Superior temporal gyrus (tissue), 1 donor: Measurements from ENCODE around the gene SREBF2.

ENCODE experiments used
- DNase-seq: peaks from one replicate; pipeline ENCODE4 v3.0.0-alpha.2; 2016; ENCODE audit errors: extremely low spot score

SREBF2 gene

GRCh38 chr22:41876675-41877074, 43.8 kb downstream of the SREBF2 start:
- no peak for DNase-seq

GRCh38 chr22:41880653-41881052, 47.7 kb downstream of the SREBF2 start:
- no peak for DNase-seq

DNA sequence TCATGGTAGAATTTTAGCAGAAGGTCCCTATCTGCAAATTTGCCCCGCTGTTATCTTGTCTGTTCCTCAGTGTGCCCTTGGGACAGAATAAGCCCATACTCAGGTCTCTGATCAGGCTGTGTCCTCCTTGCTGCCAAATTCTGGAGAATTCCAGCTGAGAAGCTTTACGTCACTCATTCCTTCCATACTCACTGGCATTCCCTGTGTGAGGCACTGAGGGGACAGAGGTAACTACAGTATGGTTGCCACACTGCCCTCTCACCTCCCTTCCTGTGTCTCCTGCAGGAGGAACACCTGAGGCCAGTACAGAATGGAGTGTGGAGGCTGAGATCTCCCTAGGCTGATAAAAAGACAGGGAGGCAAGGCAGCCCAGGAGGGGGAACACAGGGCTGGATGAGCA, 50.5 kb downstream of the SREBF2 start:
- no peak for DNase-seq

DNA sequence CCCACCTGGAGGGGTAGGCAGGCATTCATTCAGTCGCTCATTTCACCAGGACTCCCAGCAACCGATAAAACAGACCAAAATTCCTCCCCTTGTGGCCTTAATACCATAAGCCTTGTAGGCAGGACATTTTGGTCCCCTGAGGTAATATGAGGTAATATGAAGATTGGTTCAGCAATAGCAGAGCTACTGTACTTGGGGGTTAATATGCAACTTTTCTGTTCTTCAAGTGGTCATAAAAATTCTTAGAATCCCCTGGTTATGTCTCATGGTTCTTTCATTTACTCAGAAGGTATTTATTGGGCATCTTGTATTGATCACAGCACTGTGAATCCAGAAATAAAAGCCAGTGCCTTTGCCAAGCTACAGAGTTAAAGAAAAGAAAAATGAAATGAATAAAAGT, 52.2 kb downstream of the SREBF2 start:
- no peak for DNase-seq

DNA sequence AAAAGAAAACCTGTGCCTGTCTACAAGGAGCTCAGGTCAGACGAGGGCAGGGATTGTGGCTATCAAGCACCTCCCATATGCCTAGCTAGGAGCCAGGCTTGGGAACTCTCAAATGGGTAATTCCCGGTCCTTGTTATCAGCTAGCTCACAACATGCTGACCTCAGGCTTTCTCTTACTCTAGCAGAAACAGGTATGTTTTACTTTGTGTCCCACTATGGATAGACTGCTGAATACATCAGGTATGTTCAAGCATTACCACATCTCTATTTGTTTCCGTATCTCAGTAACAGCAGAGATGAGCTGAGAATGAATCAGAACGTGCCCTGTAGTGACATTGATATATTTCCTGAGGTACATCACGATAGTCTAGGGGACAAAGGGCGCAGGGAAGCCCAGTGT, 52.6 kb downstream of the SREBF2 start:
- DNase-seq, result no peak

DNA sequence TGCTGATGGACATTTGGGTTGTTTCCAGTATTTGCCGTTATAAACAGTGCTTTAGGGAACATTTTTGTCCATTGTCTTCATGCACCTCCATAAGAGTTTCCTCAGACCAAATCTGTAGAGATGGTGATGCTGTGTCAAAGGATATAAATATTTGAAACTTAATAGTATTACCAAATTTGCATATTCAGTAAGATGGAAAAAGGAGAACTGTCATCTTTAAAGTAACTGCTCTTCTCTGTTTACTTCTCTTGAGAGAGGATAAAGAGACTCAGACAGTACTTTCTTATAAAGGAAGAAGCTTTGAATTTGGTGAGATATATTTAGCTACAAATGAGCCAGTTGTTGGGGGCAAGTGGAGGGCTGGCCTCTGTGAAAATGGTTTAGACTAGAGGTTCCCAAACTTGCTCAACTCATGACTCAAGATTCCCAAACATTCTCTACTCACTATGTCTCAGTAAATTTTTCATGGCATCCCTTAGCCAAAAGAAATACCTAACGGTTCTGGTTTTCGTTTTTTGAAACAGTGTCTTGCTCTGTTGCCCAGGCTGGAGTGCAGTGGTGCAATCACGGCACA, 55.8 kb downstream of the SREBF2 start:
- DNase-seq, result no peak

DNA sequence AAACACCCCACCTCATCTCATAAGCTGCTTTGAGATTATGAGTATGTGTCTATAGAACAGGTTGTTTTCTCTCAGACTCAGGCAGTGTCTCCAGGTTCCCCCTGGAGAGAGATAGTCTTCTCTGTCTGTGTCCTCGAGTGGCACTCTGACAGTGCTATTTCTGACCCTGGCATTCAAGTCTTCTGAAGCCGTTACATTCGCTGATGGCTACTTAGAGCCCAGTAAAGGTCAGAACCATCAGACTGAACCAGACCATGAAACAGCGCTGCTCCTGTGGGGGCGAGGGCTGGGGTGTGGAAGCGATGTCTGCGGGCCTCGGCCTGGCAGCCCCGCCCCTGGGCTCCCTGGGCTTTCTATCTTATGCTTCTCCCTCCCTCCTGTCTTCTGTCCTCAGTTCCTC, 58.5 kb downstream of the SREBF2 start:
- no peak for DNase-seq

DNA sequence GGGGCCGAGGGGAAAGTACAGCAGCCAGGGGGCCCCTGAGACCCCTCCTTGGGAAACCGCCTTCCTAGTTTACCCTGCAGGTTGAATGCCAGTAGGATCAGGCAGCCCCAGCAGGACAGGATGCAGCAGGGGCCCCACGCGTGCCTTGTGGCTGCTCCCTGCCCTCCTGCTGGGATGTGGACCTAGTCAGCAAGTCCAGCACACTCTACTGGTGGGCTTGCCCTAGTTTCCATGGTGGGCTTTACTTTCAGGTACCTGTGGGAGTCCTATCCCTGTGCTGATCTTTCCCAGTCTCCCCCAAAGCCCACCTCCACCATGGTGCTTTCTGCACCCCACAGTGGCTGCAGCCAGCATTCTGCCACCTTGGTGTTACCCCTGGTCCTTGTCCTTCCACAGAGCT, 59.8 kb downstream of the SREBF2 start:
- no peak for DNase-seq

GRCh38 chr22:41893591-41894375, 60.9 kb downstream of the SREBF2 start:
- no peak for DNase-seq

DNA sequence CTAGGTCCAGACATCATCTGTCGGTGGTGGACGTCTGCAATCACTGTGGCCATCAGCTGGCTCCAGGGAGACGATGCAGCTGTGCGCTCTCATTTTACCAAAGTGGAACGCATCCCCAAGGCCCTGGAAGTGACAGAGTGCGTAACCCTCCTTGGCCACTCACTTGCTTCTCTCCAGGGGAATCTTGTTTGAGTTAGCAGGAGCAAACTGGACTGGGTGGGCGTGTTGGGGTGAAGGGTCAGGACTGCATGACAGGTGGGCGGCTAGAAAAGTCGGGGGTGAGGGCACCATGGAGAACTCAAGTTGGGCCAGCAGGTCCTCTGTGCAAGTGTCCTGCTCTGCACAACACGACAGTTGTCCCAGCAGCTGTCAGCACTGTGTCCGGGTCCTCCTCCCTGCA, 65.7 kb downstream of the SREBF2 start:
- no peak for DNase-seq

GRCh38 chr22:41899110-41899509, 66.2 kb downstream of the SREBF2 start:
- no peak for DNase-seq

GRCh38 chr22:41899992-41900651, 67.2 kb downstream of the SREBF2 start:
- DNase-seq, result no peak

GRCh38 chr22:41900652-41901312, 67.9 kb downstream of the SREBF2 start:
- DNase-seq, result no peak

DNA sequence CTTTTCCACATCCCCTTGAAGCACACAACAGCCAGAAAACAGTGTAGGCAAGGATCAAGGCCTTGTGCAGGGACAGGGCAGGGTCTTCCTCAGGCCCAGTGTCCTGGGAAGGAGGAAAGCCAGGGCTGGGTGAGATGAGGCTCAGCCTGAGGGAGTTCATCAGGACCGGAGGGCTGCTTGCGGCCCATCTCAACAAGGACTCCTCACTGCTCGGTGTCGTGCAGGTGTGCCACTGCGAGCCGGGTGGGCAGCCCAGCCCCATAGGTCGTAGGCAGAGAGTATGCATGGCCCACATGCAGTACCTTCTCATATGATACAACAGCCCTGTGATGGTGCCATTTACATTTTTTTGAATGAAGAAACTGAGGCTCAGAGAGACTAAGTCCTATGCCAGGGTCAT, 69.1 kb downstream of the SREBF2 start:
- no peak for DNase-seq

DNA sequence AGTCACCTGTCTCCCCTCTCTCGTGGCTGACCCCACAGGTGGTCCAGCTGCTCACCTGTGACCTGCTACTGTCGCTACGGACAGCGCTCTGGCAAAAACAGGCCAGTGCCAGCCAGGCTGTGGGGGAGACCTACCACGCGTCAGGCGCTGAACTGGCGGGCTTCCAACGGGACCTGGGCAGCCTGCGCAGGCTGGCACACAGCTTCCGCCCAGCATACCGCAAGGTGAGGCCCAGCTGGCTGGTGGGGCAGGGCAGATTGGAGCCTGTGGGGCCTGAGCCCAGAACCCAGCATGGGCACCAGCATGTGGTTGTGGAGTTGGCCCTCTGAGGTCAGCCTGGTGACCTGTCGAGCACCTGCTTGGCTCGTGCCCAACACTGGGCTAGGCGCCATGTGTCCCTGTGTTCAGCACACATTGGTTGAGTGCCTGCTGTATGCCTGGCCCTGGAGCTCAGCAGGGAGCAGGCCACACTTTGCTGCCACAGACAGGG, 70.1 kb downstream of the SREBF2 start:
- no peak for DNase-seq

GRCh38 chr22:41904450-41905410, 71.8 kb downstream of the SREBF2 start:
- no peak for DNase-seq

DNA sequence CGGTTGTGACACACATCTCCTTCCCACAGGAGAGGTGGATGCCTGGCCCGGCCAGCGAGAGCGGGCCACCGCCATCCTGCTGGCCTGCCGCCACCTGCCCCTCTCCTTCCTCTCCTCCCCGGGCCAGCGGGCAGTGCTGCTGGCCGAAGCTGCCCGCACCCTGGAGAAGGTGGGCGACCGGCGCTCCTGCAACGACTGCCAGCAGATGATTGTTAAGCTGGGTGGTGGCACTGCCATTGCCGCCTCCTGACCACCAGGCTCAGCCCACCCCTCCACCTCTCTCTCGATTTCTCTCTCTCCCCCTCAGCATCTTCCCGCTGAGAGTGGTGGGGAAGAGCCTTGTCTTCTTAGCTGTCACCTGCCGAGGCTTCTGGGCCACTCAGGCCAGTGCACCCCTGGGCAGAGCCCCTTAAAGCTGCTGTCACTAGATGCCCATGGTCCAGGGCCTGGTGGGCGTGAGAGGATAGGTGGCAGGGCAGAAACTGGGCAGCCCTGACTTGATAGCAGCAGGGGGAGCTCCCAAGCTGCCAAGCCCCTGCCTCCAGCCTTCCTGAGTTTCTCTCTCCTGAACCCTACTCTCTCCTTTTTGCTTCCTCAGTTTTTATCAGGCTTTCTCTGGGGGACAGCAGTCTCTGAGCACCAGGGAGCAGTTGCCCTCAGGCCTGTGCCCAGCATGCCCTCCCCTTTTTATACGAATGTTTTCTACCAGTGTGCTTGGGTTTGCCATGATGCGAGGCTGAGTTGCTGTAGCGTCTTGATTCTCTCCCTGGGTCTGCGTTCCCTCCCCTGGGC, 72.7 kb downstream of the SREBF2 start:
- DNase-seq, result no peak

- no peak for DNase-seq
Measured at GRCh38 chr22:41906822-41907221, 73.9 kb downstream of the SREBF2 start.

GRCh38 chr22:41907436-41908401, 74.8 kb downstream of the SREBF2 start:
- DNase-seq, result no peak
